GM21367 (cell line): Measurements from ENCODE around the gene GLIS1.

Source experiments
- ATAC-seq: cut with Tn5 transposase; IDR thresholded peaks from one replicate; pipeline ENCODE4 v1.9.1; 2021; ENCODE audit not compliant: unreplicated experiment

Gene GLIS1

GRCh38 chr1:53553734-53554509, 185.0 kb downstream of the GLIS1 start:
- ATAC-seq, result no peak

DNA sequence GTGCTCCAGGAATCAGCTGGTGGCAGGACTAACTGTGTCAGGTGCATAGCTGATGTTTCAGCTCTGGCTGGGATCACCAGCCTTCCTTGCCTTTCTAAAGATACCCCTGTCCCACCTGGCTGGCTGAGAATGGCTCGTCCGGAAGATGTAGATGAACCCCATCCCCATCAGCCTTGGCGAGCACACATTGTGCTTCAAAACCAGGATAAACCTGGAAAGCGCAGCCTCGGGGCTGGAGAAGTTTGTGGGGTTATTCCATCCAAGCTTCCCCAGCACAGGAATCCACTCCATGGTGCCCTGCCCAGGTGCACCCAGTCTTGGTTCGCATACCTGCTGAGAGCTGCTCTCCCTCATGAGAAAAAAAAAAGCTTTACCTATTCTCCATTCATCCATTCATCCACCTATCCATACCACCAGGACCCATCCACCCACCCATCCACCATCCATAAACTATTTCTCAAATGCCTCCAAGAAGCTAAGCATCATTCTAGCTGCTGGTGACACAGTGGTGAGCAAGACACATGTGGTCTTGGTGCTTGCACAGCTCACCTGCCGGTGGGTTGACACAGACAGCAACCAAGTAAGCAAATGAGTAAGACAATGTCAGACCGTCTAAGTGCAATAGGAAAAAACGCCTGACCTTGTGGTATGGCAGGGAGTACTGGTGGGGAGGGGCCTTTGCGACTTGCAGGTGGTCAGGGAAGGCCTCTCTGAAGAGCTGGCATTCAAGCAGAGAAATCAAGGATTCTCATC, 185.8 kb downstream of the GLIS1 start:
- ATAC-seq, result no peak

- no peak for ATAC-seq
These were observed 186.7 kb downstream of the GLIS1 start for GRCh38 chr1:53552146-53552861.

DNA sequence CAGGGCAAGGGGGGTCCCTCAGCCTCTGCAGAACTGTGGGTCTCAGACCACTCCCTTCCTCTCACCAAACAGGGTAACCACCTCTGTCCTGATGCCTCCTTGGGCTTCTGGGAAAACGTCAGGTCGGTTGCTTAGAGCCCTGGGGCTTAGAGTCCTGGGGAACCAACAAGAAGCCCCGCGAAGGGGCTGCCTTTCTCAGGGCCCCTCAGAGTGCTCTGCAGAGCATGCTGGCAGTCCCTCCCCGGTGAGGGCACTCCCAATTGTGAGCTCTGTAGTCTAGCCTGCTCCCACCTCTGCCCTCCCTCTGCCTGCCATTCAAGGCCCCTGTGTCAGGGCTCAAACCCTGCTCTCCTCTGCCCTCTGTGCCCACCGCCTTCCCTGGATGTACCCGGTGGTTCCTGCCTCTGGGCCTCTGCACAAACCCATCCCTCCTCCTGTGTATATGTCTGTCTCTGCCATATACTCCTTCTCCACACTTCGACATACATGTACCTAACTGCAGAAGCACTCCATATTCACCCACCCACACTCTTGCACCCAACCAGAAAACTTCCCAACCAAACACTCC, 187.5 kb downstream of the GLIS1 start:
- ATAC-seq, result no peak

DNA sequence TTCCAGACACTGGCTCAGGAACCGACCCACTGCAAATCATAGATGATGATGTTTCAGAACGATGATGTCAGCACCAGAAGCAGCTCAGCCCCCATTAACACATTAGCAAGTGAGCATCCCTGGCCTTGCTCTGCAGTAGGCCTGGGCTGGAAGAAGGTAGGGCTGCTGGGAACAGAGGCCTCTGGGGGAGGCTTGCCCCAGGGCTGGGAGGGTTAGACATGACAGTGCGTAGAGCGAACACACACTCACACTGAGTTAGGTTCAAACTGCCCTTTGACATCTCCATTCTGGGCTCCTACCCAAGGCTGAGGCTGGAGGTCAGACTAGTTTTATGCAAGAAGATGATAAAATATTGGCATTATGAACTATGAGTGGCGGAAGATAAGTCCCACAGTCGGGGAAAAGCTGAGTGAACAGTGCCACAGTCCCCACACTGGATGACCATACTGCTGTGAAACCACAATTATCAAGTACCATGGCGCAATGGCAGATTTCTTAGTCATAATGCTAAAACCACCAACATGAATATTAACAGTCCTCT, 188.7 kb downstream of the GLIS1 start:
- no peak for ATAC-seq

GRCh38 chr1:53549781-53550180, 189.2 kb downstream of the GLIS1 start:
- ATAC-seq, result no peak

DNA sequence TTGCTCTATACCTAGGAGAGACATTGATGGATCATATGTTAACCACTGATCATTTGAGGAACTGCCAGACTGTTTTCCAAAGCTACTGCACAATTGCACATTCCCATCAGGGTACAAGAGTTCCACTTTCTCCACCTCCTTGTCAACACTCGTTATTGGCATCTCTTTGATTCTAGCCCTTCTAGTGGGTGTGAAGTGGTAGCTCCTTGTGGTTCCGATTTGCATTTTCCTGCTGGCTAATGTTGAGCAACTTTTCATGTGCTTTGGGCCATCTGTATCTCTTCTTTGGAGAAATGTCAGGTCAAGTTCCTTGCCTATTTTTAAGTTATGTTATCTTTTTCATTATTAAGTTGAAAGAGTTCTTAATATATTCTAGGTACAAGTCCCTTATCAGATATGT, 189.7 kb downstream of the GLIS1 start:
- no peak for ATAC-seq

- ATAC-seq, result no peak
These were observed 190.9 kb downstream of the GLIS1 start for GRCh38 chr1:53548031-53548491.

DNA sequence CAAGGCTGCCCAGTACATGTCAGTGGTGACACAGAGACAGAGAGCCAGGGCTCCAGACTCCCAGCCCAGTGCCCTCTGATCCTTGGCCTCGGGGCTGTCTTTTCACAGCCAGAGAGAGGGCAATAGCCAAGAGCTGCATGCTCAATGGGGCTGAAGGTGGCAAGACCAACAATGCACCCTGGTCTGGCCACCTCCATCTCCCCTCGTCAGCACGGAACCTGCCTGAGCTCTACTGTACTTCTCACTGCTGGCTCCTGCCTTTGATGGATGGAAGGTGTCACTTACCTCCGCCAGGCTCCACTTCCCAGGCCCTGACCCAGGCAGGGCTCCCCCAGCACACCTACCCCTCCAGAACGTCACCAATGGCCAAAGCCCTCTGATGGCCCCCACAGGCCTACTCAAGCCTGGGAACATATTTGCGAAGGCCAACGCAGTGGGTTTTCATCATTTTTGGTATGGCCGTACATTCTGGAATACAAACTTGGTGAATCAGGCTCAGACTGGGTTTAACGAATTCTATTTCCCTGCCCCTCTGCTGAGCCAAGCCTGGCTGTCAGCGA, 191.7 kb downstream of the GLIS1 start:
- no peak for ATAC-seq

- no peak for ATAC-seq
These were observed 192.4 kb downstream of the GLIS1 start for GRCh38 chr1:53546409-53547155.

- ATAC-seq, result no peak
These were observed 193.1 kb downstream of the GLIS1 start for GRCh38 chr1:53545663-53546408.

DNA sequence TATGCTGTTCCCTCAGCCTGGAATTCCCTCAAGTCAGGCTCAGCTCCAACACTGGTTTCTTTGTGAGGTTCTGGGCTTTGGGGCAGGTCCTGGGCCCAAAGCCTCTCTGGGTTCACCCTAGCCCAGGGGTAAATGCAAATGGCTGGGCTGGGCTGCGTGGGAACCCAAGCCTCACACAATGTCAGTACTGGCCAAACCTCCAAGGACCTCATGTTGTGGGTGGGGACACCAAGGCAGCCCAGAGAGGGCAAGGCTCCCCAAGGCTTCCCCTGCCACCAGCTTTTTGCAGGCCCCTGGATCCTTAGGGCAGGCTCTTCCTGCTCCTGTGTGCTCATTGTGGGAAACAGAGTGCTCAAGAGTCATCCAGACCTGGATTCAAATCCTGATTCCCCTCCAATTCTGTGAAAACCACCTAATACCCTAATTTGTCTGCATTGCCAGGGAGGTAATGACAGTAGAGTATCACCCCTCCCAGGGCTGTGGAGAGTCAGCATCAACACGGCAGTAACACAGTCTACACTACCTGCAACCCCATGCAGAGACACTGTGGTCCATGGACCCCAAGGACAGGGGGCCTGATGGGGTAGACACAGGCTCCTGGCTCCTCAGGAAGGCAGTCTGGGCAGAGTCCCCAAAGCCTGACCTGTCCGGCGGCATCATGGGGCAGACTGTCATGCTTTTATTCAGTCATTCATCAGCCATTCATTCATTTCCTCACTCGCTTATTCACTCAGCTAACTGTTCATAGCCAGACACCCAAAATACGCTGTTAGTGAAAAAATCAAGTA, 194.0 kb downstream of the GLIS1 start:
- ATAC-seq, result no peak

GRCh38 chr1:53543778-53544695, 194.9 kb downstream of the GLIS1 start:
- ATAC-seq, result no peak

GRCh38 chr1:53543130-53543777, 195.7 kb downstream of the GLIS1 start:
- ATAC-seq, result no peak

- ATAC-seq, result no peak
These were observed 196.4 kb downstream of the GLIS1 start for GRCh38 chr1:53542551-53542950.

GRCh38 chr1:53541761-53542550, 197.0 kb downstream of the GLIS1 start:
- ATAC-seq, result no peak
